SIG-M5 treated with dmso at 0.1 percent for 504 hours (cell line): ENCODE measurements around the gene DAZAP1.

Experiments
- DNase-seq: peaks from one replicate; lab custom pipeline; 2025; ENCODE audit not compliant: unreplicated experiment; lab: John Stamatoyannopoulos, UW

DAZAP1 gene

DNA sequence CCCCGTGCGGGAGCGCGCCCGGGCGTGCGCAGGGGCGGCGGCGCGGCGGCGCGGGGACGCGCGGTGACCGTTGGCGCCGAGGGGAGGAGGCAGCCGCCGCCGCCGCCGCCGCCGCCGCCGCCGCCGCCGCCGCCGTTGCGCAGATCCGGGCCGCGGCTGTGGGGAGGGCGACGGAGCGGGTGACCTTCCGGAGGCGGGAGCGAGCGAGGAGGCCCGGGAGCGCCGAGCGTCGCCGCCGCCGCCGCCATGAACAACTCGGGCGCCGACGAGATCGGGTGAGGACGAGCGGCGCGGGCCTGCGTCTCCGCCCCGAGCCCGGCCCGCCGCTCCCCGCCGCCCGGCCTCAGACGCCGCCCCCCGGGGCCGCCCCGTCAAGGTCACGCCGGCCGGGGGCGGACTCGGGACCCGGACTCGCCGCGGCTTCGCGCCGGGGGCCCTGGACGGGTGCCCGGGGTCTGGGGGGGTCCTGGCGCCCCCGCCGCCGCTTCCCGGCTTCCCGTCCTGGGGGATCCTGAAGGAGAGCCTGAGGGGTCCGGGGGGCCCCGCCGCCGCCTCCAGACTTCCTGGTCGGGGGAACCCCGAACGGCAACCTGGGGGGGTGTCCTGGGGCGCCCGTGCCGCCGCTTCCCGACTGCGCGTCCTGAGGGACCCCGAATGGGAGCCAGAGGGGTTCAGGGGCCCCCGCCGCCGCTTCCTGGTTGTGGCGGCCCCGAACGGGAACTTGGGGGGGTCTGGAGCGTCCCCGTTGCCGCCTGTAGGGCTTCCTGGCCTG lies at the start of gene DAZAP1:
DAZAP1 (plus strand) TSS at position 59 of the 772 bp plus-strand sequence; CDS start at position 247, 188 bp downstream.
- no peak for DNase-seq

GRCh38 chr19:1360126-1360817 lies 47.1 kb upstream of the DAZAP1 start:
- DNase-seq = no peak

DNA sequence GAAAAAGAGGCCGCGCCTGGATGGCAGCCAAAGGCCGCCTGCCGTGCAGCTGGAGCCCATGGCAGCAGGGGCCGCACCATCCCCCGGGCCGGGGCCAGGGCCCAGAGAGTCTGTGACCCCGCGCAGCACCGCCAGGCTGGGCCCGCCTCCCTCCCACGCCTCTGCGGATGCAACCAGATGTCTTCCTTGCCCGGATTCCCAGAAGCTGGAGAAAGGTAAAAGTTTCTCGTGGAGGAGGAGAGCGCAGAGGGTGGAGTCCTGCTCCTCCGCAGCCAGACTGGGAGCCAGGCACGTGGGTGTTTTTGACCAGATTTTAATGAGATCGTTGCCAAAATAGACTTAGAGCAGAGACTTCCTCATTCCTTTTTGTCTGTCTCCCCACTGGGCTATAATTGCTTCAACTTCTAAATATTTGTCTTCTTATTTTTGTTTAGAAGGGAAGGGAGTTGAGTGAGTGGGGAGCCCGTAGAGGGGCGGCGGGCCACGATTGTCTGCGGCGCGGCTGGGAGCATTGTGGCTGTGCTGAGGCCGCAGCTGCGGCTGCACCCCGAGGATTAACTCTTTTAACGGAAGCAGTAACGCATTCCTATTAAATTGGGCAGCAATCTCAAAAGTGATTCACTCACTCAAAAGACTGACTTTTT lies 46.4 kb upstream of the DAZAP1 start:
- DNase-seq = no peak

- DNase-seq = no peak
Measured at GRCh38 chr19:1361601-1362386, 45.6 kb upstream of the DAZAP1 start.

DNA sequence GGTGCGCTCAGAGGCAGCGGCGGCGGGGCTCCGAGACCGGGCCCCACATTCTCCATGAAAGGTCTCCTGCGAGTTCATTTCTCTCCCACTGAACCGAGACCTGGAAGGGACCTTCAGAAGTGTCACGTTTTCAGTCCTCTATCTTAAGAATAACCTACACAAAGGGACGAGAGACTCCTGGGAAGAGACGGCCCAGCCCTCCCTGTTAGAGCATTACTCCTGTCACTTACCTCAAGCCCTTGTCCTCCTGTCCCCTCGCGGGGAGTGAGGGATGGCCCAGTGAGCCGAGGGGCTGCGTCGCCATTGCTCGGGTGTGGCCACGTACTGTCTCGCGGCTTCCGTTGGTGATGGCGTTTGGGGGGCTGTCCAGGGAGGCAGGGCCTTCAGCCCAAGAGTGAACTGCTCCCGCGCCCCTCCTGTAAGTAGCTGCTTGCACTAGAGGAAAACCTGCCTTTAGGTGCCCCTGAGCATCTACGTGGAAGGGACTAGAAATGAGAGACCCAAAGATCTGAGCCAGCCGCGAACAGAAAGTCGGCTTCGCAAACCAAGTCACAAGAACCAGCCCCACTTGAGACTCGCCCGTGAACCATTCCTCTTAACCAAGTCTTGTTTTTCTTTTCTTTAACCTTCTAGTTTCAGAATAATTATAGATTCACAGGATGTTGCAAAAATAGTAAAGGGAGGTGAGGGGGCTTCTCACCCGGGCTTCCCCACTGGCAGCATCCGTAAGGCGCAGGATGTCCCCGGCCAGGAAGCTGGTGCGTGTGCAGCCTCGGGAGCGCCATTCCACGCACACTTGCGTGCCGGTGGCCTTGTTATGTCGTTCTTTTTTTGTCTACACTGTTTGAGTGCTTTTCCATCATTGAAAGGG lies 44.8 kb upstream of the DAZAP1 start:
- DNase-seq = no peak

DNA sequence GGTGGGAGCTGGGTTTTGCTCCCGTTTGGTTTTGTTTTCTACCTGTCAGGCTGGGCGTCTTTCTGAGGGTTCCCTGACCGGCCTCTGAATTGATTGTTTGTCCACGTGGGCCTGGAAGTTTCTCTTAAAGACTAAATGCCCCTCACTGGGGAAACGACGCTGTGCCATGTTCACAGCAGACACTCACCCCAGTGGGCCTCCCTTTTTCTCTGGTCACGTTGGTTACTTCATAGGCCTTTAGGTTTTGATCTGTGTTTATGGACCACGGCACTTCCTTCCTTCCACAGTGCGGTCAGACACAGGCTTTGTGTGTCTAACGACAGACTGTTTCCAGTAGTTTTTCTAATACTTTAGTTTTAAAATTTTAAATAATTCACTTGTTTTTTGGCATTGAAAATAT lies 43.8 kb upstream of the DAZAP1 start:
- no peak for DNase-seq

DNA sequence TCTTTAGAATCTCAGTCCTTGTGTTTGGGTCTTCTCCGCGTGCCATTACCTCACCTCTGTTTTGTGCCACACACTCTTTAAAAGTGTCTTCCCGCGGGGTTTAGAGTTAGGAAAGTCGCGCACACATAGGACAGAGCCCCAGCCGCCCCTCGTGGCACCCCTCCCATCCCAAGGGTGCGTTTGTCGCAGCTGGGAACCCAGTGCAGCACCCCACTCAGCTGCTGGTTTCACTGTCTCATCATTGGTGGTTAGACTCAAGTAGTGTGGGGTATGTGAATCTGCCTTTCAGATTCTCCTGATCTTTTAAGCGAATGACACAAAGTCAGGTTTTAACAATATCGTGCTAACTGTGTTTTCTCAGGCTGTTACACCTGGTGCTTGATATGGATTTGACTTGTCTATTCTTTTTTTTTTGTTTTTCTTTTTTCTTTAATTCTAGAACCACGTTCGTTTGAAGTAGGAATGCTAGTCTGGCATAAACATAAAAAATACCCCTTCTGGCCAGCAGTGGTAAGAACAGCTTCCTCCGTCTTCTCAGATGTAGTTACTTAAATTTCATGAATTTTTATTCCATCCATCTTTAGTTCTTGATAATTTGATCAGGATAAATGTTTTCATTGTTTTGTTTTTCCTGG lies 43.2 kb upstream of the DAZAP1 start:
- DNase-seq = no peak

DNA sequence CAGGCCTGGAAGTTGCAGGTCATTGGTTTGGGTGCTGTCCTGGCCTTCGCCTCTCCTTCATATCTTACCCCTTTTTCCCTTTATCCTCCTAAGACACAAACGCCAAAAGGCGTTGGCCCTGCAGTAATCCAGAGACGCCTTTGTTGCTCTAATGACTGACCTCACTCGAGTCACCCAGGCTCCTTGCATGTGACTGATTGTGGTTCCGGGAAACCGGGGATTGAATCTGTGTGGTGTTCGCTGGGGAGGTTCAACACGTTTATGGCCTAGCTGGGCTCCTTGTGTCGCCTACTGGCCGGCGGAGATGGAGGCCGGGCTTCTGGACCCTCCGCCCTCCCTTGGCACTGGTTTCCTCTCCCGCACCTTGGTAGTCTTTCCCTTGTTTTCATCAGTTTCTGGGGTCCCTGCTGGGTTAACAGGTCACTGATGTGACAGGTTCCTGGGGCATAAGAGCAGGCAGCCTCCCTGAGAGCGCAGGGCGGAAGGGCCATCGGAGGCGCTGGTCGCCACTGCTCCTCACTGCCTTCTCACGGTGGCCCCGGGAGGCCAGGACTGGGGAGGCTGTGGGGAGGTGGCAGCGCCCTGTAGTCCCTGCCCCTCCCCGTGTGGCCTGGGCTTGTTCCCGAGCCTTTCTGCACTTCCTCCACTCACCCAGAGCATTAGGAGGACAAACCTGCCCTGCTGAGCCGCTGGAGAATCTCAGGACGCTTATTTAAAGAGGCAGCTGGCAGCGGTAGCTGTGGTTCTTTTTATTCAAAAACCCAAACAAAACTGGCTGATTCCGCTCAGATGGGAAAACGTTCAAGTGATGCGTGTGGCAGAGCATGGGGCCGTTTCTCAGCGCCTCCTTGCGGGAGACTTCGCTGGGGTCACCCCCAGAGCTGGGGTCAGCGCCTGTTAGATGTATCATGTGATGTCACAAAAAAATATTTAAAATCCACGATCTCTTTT lies 41.8 kb upstream of the DAZAP1 start:
- no peak for DNase-seq

DNA sequence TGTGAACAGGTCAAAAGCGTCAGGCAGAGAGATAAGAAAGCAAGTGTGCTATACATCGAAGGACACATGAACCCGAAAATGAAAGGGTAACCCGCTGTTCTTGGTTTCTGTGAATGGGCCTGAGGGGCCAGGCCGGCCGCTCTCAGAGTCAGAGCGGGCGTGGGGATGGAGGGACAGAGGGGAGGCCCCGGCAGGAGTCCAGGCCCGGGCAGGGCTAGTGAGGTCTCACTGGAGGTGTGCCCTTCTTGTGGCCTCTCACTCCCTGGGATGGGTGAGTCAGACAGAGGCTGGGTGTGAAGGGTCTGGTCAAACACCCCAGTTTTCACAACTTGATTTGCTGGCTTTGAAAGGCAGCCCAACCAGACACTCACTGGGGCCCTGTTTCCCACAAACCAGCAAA lies 41.1 kb upstream of the DAZAP1 start:
- no peak for DNase-seq

DNA sequence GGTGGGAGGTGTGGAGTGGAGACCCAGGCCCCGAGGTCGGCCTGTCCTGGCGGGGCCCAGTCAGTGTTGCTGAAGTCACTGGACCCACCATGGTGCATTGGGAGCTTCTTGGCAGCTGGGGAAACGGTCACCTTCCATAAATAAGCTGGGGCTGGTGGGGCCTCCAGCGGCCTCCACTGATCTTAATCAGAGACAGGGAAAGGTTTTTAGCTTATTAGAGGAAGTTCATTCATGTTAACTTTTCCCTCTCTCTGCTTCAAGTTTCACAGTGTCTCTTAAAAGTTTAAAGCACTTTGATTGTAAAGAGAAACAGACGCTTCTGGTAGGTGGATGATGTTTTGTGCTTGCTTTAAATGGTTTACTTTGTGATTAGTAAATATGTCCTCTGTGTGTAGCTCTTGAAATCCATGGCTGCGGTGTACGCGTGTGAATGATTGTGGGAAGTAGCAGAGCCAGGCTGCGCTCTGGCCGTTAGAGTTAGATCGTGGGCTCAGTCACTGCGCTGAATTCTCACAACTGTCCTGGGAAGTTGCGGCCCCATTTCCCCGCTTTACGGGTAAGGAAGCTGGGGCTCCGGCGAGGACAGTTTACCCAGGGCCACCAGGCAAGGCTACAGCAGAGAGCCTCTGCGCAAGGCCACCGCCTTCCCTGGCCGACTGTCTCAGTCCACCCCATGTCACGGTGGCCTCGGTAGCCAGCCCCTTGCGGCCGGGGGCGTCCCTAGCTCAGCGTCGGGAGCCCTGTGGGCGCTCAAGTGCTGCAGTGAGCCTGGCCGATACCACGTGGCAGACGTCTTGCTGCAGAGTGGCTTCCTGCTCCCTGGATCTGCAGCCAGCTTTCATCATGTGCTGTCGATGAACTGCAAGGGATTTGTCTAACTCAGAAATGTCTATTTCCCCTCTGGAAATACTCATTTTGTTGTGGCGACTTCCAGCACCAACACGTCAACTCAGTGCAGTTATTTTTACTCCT lies 40.2 kb upstream of the DAZAP1 start:
- no peak for DNase-seq

- DNase-seq = no peak
Measured at GRCh38 chr19:1369214-1369805, 38.1 kb upstream of the DAZAP1 start.

GRCh38 chr19:1370579-1371361 lies 36.6 kb upstream of the DAZAP1 start:
- DNase-seq = no peak

DNA sequence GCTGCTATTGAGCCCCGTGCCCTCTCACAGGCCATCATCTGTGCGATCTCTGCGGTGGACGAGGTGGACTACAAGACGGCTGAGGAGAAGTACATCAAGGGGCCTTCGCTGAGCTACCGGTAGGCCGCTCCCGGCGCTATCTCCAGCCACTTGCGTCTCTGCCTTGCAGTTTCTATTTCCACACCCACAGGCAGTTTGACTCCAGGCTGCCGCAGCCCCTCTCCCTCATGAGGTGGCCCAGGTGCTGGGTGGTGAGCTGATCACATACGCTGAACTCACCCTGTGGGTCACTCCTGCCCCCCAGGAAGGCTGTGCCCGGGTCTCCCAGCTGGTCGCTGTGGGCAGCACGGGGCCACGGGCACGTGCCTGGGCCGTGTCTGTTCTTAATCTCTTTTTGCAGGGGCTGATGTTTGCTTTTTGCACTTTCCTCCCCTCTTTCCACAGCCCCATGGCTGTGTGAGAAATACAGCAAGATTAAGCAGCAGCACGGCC lies 34.3 kb upstream of the DAZAP1 start:
- DNase-seq = no peak

DNA sequence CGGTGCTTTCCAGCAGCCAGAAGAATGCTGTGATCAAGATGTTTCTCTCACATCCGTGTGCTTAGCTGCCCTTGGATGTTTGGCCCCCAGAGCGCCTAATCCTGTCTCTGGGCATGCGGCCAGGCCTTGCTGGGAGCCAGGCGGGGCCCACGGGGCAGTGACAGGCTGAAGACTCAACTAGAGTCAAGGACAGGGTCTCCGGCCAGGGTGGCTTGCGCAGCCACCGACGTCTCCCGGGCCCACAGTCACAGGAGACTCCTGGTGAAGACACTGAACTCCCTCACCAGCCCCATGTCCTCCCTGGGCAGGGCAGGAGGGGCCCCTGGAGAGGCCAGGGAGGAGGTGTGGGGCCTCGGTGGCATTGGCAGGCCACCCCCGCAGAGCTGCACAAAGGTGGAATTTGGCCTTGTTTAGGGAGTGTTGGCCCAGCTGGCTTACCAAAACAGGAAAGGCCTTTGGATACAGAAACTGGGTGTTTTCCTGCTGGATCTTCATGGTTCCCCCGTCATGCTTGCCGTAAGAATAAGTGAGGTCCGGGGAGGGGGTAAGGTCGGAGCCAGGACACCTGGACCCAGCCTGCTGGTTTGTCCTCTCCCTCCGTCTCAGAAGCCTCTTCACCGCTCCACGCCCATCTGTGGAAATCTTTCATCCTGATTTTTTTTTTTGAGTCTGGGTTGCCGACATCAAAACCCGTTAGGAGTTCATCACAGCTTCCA lies 33.7 kb upstream of the DAZAP1 start:
- no peak for DNase-seq

- DNase-seq = no peak
Measured at GRCh38 chr19:1374250-1374577, 33.2 kb upstream of the DAZAP1 start.

DNA sequence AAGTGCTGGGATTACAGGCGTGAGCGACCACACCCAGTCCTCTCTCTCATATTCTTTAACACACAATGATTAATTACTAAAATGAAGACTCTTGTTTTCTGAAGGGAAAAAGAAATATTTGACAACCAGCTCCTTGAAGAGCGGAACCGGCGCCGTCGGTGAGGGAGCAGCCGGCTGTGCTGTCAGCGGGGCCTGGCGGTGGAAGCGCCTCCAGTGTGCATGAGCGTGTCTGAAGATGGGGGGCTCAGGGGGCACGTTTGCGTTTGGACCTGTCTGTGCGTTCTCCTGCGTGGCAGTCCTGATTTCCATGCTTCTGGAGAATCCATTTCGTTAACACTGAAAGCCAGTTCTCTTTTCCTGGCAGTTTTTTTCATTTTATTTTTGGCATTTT lies 31.0 kb upstream of the DAZAP1 start:
- DNase-seq = no peak
